GM12873 (cell line): Measurements from ENCODE around the gene EXOC6B.

Experiments
- CTCF ChIP-seq: IDR thresholded peaks from 2 replicates; pipeline ENCODE4 v1.5.1; 2012; ENCODE audit warnings: low read depth, mild to moderate bottlenecking, moderate library complexity, low read length, control low read depth; ENCODE audit not compliant: insufficient read depth; ENCODE audit errors: missing control alignments

The EXOC6B gene

GRCh38 chr2:72412214-72412613, 413.6 kb downstream of the EXOC6B start:
- no peak for TF ChIP-seq CTCF

- no peak for TF ChIP-seq CTCF
Measured at GRCh38 chr2:72399879-72400278, 426.0 kb downstream of the EXOC6B start.

GRCh38 chr2:72395096-72395495, 430.7 kb downstream of the EXOC6B start:
- no peak for TF ChIP-seq CTCF

GRCh38 chr2:72394541-72395070, 431.2 kb downstream of the EXOC6B start:
- TF ChIP-seq CTCF: no peak

GRCh38 chr2:72389447-72389846, 436.4 kb downstream of the EXOC6B start:
- TF ChIP-seq CTCF: no peak

GRCh38 chr2:72388263-72388662, 437.6 kb downstream of the EXOC6B start:
- no peak for TF ChIP-seq CTCF

GRCh38 chr2:72386288-72386687, 439.5 kb downstream of the EXOC6B start:
- TF ChIP-seq CTCF: no peak
